T47D (cell line): ENCODE data around the gene TOMM22.

Experiments
- DNase-seq, 2 experiments: peaks; one replicate each; pipeline versions ENCODE4 v3.0.0 to v3.0.0-alpha.2; 2011 to 2012; ENCODE audit warnings: low read depth in 1 of 2, low spot score in 1 of 2
- JUND ChIP-seq: IDR thresholded peaks from 2 replicates; pipeline ENCODE4 v1.6.1; 2012; ENCODE audit warnings: low read depth
- in situ Hi-C: cut with HindIII; loops from 2 replicates; pipeline ENCODE4 v1.10.0; 2016; ENCODE audit warnings: low sequenced_read_pairs, low pct_unique_long_range_greater_than_20kb

TOMM22 gene

DNA sequence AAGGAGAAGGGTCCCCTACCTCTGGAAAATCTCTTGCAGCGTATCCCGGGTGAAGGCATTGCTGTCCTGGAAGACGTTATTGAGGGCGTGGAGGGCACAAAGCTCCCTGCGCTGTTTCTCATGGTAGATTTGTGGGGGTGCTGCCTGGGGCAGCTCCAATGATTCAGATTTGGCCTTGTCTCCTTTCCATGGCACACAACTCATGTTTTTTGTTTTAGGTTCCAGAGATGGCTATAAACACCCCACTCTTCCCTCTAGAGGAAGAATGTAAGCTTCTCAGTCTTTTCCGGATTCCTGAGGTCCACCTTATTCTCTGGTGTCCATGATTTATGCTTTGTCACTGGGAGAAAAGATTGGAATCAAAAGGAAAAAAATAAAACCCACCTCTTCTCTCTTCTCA is 18.0 kb downstream of the TOMM22 start:
- DNase-seq: peak in 1 of 2 experiments; percentile 38
- in situ Hi-C loops: no loop called here
- TF ChIP-seq JUND: no peak

GRCh38 chr22:38700270-38700788 is 18.6 kb downstream of the TOMM22 start:
- peak in 1 of 2 experiments; percentile 65 for DNase-seq
- in situ Hi-C loops: no loop called here
- TF ChIP-seq JUND: no peak

DNA sequence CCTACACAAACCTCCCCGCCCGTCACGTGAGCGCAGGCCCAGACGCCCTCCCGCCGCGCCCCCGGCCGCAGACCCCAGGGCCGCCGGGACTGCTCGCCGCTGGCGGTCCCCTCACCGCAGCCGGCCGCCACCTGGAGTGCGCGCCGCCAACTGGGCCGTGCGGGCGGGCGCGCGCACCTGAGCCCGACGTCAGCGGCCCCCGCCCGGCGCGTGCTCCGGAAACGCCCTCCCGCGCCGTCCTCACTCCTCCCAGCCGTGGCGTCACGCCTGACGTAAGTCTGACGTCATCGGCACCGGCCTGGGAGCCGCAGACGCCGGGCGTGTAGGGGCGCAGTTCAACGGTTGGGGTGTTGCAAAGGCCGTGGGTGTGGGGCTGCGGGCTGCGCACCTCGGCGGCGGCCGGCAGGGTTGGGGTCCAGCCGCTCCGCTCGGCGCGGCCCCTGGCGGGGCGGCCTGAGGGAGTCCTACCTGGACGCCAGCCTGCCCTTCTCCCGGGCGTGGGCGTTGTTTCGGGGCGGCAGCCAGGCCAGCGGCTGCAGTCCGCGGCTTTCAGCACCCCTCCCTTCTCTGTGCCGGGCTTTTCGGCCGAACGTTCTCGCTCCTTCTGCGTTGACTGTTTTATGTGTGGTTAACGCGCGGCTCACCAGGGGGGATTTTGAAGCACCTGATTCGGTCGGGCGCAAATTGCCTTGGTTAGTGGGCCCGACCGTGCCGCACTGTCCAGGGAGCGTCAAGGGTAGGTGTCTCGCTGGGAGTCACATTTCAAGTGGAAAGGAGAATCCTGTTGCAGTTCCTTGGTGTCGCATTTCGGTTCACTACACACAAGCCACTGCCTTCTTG is 19.3 kb downstream of the TOMM22 start, which contains the start of gene JOSD1:
JOSD1 (minus strand) TSS at position 155 of the 840 bp plus-strand sequence. CDS start 956 bp downstream, outside the sequence.
- no peak for TF ChIP-seq JUND
- in situ Hi-C loops: no loop called here
- DNase-seq: peak; percentile 54 to 95

DNA sequence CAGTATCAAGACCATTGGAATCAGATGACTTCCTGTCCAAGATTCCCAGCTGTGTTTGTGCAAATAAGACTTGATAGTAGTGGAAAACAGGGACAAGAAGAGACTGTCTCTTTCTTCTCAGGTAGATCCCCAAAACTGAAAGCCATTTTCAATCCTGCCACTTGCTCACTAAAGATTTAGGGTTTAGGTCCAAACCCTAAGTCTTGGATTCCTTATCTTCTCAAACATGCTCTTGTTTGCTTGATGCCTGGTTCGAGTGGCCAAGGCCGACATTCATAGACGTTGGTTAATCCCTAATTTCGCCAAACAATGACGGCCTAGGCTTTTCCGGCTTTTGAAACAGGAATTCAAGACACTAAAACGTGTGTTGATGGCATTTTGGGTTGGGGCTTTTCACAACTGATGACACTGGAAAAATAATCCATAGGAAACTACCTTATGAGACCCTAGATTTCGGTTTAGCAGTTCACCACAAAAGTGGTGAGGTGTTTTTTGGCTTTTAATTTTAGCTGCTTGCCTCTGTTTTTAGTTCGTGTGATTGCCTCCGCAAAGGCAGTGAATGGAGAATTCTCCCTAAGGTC is 23.0 kb downstream of the TOMM22 start:
- in situ Hi-C loops: no loop called here
- TF ChIP-seq JUND: no peak
- no peak for DNase-seq

GRCh38 chr22:38705235-38706100 is 23.7 kb downstream of the TOMM22 start, which contains the start of gene GTPBP1:
Gene GTPBP1, plus strand, starts transcription at chr22:38705944. Its CDS starts 12 bp downstream, at chr22:38705956.
- in situ Hi-C loops: no loop called here
- peak; percentile 92 to 100 for DNase-seq
- TF ChIP-seq JUND: no peak

DNA sequence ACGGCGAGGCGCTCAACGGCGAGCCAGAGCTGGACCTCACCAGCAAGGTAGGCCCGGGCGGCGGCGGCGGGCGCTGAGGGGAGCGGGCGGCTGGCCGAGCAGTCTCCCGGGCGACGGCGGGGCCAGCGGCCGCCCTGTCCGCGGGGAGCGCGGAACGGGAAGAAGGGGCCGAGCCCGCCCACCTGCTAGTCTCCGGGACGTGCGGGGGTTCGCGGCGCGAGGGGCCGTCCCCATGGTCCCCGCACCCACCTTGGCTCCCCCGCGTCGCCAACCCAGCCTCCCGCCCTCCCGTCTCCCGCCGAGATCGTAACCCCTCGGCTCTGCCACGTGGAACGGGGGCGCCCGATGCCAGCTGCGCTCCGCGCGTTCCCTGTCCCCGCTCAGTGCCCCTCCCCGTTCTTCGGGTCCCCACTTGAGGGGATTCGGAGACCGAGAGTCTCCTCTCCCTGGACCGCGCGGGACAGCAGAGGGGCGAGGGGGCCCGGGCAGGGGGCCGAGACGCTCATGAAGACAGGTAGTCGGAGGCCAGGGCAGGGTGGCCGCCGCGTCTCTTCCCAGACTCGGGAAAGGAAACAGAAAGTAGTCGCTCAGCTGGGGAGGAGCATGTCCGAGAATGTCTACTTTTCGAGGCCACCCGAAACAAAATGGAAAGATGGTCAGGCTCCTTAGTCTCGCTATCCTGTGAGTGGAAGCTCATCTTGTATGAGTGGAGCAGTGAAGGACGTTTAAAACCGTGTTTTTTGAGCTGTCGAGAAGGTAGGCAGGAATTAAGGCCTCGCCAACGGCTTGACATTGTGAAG is 24.5 kb downstream of the TOMM22 start:
- no peak for TF ChIP-seq JUND
- DNase-seq: peak in 1 of 2 experiments; percentile 24
- in situ Hi-C loops: no loop called here

- no peak for DNase-seq
- TF ChIP-seq JUND: no peak
- in situ Hi-C loops: no loop called here
These were observed 25.1 kb downstream of the TOMM22 start for GRCh38 chr22:38706901-38707195.

- TF ChIP-seq JUND: no peak
- in situ Hi-C loops: no loop called here
- DNase-seq: no peak
These were observed 25.6 kb downstream of the TOMM22 start for GRCh38 chr22:38707346-38707745.

- in situ Hi-C loops: no loop called here
- no peak for TF ChIP-seq JUND
- no peak for DNase-seq
These were observed 26.2 kb downstream of the TOMM22 start for GRCh38 chr22:38707984-38708383.

GRCh38 chr22:38709306-38709705 is 27.5 kb downstream of the TOMM22 start:
- in situ Hi-C loops: no loop called here
- no peak for DNase-seq
- no peak for TF ChIP-seq JUND

- no peak for DNase-seq
- no peak for TF ChIP-seq JUND
- in situ Hi-C loops: no loop called here
These were observed 28.6 kb downstream of the TOMM22 start for GRCh38 chr22:38710351-38710750.

DNA sequence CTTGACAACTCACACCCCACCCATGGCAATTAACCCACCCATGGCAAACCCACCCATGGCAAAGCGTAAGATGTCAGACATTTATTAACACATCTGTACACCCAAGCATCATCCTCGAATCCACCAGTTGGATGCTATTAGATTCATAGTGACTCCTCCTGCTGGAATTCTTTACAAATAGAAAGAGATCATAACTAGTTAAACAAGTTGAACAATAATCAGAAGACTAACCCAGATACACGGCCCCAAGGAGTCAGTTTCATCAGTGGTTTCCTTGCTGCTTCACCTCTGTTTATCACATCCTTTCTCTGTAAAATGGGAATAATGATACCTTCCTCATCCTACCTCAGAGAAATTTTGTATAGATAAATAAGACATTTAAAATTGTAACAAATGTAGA is 29.1 kb downstream of the TOMM22 start:
- in situ Hi-C loops: no loop called here
- TF ChIP-seq JUND: no peak
- DNase-seq: no peak
